ENCODE results near the gene MYDGF.

DNA sequence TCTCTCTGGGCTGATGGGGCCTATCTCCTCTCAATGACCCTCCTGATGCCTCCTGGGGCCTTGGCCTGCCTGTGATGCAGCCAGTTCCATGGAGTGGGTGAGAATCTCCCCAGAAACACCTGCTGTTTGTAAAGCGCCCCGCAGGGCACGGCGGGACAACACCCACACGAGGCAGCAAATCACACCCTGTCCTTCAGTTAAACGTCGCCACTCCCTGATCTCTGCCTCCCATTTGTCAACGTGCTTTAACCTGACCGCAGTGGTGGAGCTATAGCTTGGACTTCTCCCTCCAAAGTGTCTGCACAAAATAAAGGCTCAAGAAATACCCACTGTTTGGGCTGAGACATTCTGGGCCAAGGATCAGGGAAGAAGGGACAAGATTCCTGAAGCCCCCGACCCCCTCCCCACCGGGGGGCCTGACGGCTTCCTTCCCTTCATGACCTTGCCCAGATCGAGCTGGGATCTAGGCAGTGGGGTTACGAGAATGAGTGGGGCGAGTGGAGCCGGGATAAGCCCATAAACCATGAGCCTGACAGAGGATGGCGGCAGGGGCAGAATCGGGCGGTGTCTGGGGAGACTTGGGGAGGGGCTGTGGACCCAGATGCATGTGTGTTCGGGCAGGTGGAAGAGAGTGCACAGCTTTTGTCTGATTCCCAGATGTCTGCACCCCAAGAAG lies 8.0 kb downstream of the MYDGF start:
- TF ChIP-seq, protein P1, sequence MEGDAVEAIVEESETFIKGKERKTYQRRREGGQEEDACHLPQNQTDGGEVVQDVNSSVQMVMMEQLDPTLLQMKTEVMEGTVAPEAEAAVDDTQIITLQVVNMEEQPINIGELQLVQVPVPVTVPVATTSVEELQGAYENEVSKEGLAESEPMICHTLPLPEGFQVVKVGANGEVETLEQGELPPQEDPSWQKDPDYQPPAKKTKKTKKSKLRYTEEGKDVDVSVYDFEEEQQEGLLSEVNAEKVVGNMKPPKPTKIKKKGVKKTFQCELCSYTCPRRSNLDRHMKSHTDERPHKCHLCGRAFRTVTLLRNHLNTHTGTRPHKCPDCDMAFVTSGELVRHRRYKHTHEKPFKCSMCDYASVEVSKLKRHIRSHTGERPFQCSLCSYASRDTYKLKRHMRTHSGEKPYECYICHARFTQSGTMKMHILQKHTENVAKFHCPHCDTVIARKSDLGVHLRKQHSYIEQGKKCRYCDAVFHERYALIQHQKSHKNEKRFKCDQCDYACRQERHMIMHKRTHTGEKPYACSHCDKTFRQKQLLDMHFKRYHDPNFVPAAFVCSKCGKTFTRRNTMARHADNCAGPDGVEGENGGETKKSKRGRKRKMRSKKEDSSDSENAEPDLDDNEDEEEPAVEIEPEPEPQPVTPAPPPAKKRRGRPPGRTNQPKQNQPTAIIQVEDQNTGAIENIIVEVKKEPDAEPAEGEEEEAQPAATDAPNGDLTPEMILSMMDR (IDR thresholded peaks at IDR 0.05) = no peak
- TF ChIP-seq ZFX (IDR thresholded peaks at IDR 0.05; ENCODE audit: borderline replicate concordance) = no peak

Data from 22Rv1 (cell line).